H9 (cell line): ENCODE measurements around the gene GRB2. TPM values are rescaled to one million over a fixed set of nuclear protein-coding genes. Genes with fewer than 3 reads are reported as not detected.
"Not testable (repeated sequence)": the region's sequence is repeated elsewhere in the genome, so short reads cannot be mapped to it uniquely, and the experiment has no call there.

Experiments
- DNase-seq: peaks from one replicate; pipeline ENCODE4 v3.0.0-alpha.2; 2017
- H2AFZ ChIP-seq: one replicate; pipeline ENCODE4 v1.6.1; 2013; ENCODE audit warnings: mild to moderate bottlenecking, low read length, control low read depth, moderate library complexity
- H2AK5ac ChIP-seq: 2 replicates; pipeline ENCODE4 v1.6.1; 2013; ENCODE audit warnings: low read length, control low read depth, mixed read lengths; ENCODE audit not compliant: insufficient read length
- H2BK120ac ChIP-seq: one replicate; pipeline ENCODE4 v1.6.1; 2013; ENCODE audit warnings: low read depth, mild to moderate bottlenecking, low read length, control low read depth, inconsistent platforms; ENCODE audit not compliant: poor library complexity, severe bottlenecking
- H2BK12ac ChIP-seq: 2 replicates; pipeline ENCODE4 v1.6.1; 2013; ENCODE audit warnings: low read length, control low read depth, mixed read lengths, low read depth; ENCODE audit not compliant: insufficient read length
- H2BK15ac ChIP-seq: 2 replicates; pipeline ENCODE4 v1.6.1; 2013; ENCODE audit warnings: low read depth, low read length, control low read depth
- H2BK20ac ChIP-seq: one replicate; pipeline ENCODE4 v1.6.1; 2013; ENCODE audit warnings: low read depth, mild to moderate bottlenecking, low read length, control low read depth, inconsistent platforms; ENCODE audit not compliant: poor library complexity, severe bottlenecking
- H2BK5ac ChIP-seq: 2 replicates; pipeline ENCODE4 v1.6.1; 2013; ENCODE audit warnings: low read length, control low read depth, mixed read lengths; ENCODE audit not compliant: insufficient read length
- H3K14ac ChIP-seq: 2 replicates; pipeline ENCODE4 v1.6.1; 2013; ENCODE audit warnings: low read length, control low read depth; ENCODE audit not compliant: insufficient read depth
- H3K18ac ChIP-seq: 2 replicates; pipeline ENCODE4 v1.6.1; 2013; ENCODE audit warnings: low read depth, mild to moderate bottlenecking, mixed read lengths, low read length, control low read depth; ENCODE audit not compliant: insufficient read length
- H3K23ac ChIP-seq: 2 replicates; pipeline ENCODE4 v1.6.1; 2013; ENCODE audit warnings: low read length, control low read depth, mixed read lengths, low read depth; ENCODE audit not compliant: insufficient read length
- H3K23me2 ChIP-seq: 2 replicates; pipeline ENCODE4 v1.6.1; 2013; ENCODE audit warnings: low read depth, mild to moderate bottlenecking, mixed read lengths, low read length, control low read depth; ENCODE audit not compliant: insufficient read length, poor library complexity, severe bottlenecking
- H3K27ac ChIP-seq: 2 replicates; pipeline ENCODE4 v1.5.1; 2013; ENCODE audit warnings: low read length, control low read depth, mixed read lengths, low read depth; ENCODE audit not compliant: insufficient read length
- H3K27me3 ChIP-seq: 2 replicates; pipeline ENCODE4 v1.6.1; 2013; ENCODE audit warnings: low read length, control low read depth, inconsistent platforms; ENCODE audit not compliant: insufficient read depth
- H3K4ac ChIP-seq: 2 replicates; pipeline ENCODE4 v1.6.1; 2013; ENCODE audit warnings: low read depth, mild to moderate bottlenecking, control low read depth, inconsistent platforms, low read length, moderate library complexity
- H3K4me1 ChIP-seq: 2 replicates; pipeline ENCODE4 v1.6.1; 2013; ENCODE audit warnings: low read length, control low read depth, inconsistent platforms; ENCODE audit not compliant: insufficient read depth
- H3K4me2 ChIP-seq: 2 replicates; pipeline ENCODE4 v1.6.1; 2013; ENCODE audit warnings: low read length, control low read depth, mixed read lengths; ENCODE audit not compliant: insufficient read length, insufficient read depth
- H3K56ac ChIP-seq: 2 replicates; pipeline ENCODE4 v1.6.1; 2013; ENCODE audit warnings: low read depth, mild to moderate bottlenecking, mixed read lengths, low read length, control low read depth; ENCODE audit not compliant: insufficient read length
- H3K79me1 ChIP-seq: 2 replicates; pipeline ENCODE4 v1.6.1; 2013; ENCODE audit warnings: low read depth, mild to moderate bottlenecking, moderate library complexity, low read length, control low read depth, inconsistent platforms; ENCODE audit not compliant: insufficient read depth, poor library complexity, severe bottlenecking
- H3K79me2 ChIP-seq: 2 replicates; pipeline ENCODE4 v1.6.1; 2013; ENCODE audit warnings: low read length, control low read depth, inconsistent platforms; ENCODE audit not compliant: insufficient read depth
- H3K9ac ChIP-seq: 2 replicates; pipeline ENCODE4 v1.6.1; 2013; ENCODE audit warnings: low read length, control low read depth, mixed read lengths; ENCODE audit not compliant: insufficient read length; ENCODE audit errors: extremely low read depth
- H3K9me3 ChIP-seq: one replicate; pipeline ENCODE4 v1.6.1; 2013; ENCODE audit warnings: low read depth, low read length, inconsistent platforms; ENCODE audit not compliant: control insufficient read depth
- H3T11ph ChIP-seq: one replicate; pipeline ENCODE4 v1.6.1; 2013; ENCODE audit warnings: mild to moderate bottlenecking, low read length, control low read depth, inconsistent platforms
- H4K20me1 ChIP-seq: one replicate; pipeline ENCODE4 v1.6.1; 2013; ENCODE audit not compliant: control insufficient read depth, insufficient read length, insufficient read depth
- H4K5ac ChIP-seq: 2 replicates; pipeline ENCODE4 v1.6.1; 2013; ENCODE audit warnings: low read depth, mild to moderate bottlenecking, mixed read lengths, low read length, control low read depth; ENCODE audit not compliant: insufficient read length
- H4K8ac ChIP-seq: replicated peaks from 2 replicates; pipeline ENCODE4 v1.6.1; 2013; ENCODE audit warnings: low read length, control low read depth, mixed read lengths, low read depth; ENCODE audit not compliant: insufficient read length
- H4K91ac ChIP-seq: 2 replicates; pipeline ENCODE4 v1.6.1; 2013; ENCODE audit warnings: low read depth, mild to moderate bottlenecking, moderate library complexity, mixed read lengths, low read length, control low read depth; ENCODE audit not compliant: insufficient read length
- H3K27ac Mint-ChIP-seq, 3 experiments: 2 replicates in 2 of 3; 3 replicates in 1 of 3; pipeline ENCODE4 v1.8.0; 2020 to 2021; ENCODE audit warnings: mixed read lengths in 3 of 3, mild to moderate bottlenecking in 1 of 3, moderate library complexity in 1 of 3
- H3K27me3 Mint-ChIP-seq: 2 replicates; pipeline ENCODE4 v1.8.0; 2021; ENCODE audit warnings: low read depth, mild to moderate bottlenecking, moderate library complexity, mixed read lengths
- H3K36me3 Mint-ChIP-seq, 3 experiments: 2 replicates in 2 of 3; 3 replicates in 1 of 3; pipeline ENCODE4 v1.8.0; 2020 to 2021; ENCODE audit warnings: low read depth in 3 of 3, mixed read lengths in 3 of 3; ENCODE audit not compliant: insufficient read depth in 1 of 3
- H3K4me1 Mint-ChIP-seq, 2 experiments: 2 replicates each; pipeline ENCODE4 v1.8.0; 2020; ENCODE audit warnings: mixed read lengths in 2 of 2
- H3K4me3 Mint-ChIP-seq, 2 experiments: 2 replicates in 1 of 2; 3 replicates in 1 of 2; pipeline ENCODE4 v1.8.0; 2020 to 2021; ENCODE audit warnings: mild to moderate bottlenecking in 2 of 2, mixed read lengths in 2 of 2, moderate library complexity in 1 of 2
- H3K9me3 Mint-ChIP-seq, 2 experiments: 2 replicates in 1 of 2; 3 replicates in 1 of 2; pipeline ENCODE4 v1.8.0; 2020; ENCODE audit warnings: mild to moderate bottlenecking in 2 of 2, mixed read lengths in 2 of 2, moderate library complexity in 1 of 2
- WGBS: extraction: QIAGEN DNeasy Blood & Tissue Kit; methylation state at CpG from one replicate; pipeline ENCODE4 v1.1.7; 2013; ENCODE audit warnings: missing lambda C conversion rate, low lambda C conversion rate, mixed read lengths; ENCODE audit not compliant: insufficient read length; ENCODE audit errors: extremely low coverage; 5-methylcytosine and 5-hydroxymethylcytosine counted together
- total RNA-seq: library from RNA; stranded (reverse); gene quantifications from 2 replicates; pipeline ENCODE4 v1.2.1, GENCODE V29; 2021
- TF ChIP-seq, protein P1 (sequence below): fragments of 200-600 bp; sonication (generic); conservative IDR thresholded peaks from 3 replicates; pipeline ENCODE4 v1.8.0; 2021; ENCODE audit warnings: antibody characterized with exemption, mild to moderate bottlenecking

GRB2 gene
- total RNA-seq, 1 experiment from 2014 or later: 91.7 TPM

DNA sequence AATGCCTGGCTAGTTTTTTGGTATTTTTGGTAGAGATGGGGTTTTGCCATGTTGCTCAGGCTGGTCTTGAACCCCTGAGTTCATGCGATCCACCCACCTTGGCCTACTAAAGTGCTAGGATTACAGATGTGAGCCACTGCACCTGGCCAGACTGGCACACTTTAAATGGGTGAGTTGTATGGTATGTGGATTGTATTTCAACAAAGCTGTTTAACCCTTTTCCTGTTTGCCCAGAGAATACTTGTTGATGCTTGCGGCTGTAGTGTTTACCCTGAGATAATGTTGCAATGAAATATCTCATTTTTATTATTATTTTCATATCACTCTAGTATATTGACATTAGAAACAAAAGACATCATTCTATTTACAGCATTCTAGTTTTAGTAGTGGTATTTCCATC, 33.8 kb upstream of the GRB2 start:
- Histone ChIP-seq H3K18ac (no peak overlapping the region), H3K4ac (no peak overlapping the region), H2BK15ac (no peak overlapping the region), H4K91ac (no peak overlapping the region), H3K79me1 (no peaks in the 10 kb centered on the region), H3K9me3 (no peaks in the 10 kb centered on the region), H3K4me1 (no peaks in the 10 kb centered on the region), H4K20me1 (no peaks in the 10 kb centered on the region), H3K4me2 (no peak overlapping the region), H3K23ac (no peak overlapping the region), H3T11ph (no peak overlapping the region), H2BK20ac (no peak overlapping the region), H3K14ac (no peak overlapping the region), H4K8ac (no peak overlapping the region), H4K5ac (no peak overlapping the region), H3K27me3 (no peaks in the 10 kb centered on the region), H2AFZ (no peak overlapping the region), H3K9ac (no peak overlapping the region), H2BK120ac (no peak overlapping the region), H3K23me2 (no peaks in the 10 kb centered on the region), H3K56ac (no peak overlapping the region), H2BK5ac (no peak overlapping the region), H3K27ac (no peak overlapping the region), H3K79me2 (no peaks in the 10 kb centered on the region), H2BK12ac (no peak overlapping the region), H2AK5ac (no peak overlapping the region)
- WGBS: no CpG with 5 or more reads among the region's 2 CpGs
- H3K4me1 Mint-ChIP-seq: peaks cover under 1 to 1% of the 10 kb centered on the region in 2 experiments; a peak in 1 of 4 replicates
- no peak for DNase-seq
- H3K9me3 Mint-ChIP-seq: no peaks in the 10 kb centered on the region
- no peak overlapping the region for H3K4me3 Mint-ChIP-seq
- TF ChIP-seq, protein P1, sequence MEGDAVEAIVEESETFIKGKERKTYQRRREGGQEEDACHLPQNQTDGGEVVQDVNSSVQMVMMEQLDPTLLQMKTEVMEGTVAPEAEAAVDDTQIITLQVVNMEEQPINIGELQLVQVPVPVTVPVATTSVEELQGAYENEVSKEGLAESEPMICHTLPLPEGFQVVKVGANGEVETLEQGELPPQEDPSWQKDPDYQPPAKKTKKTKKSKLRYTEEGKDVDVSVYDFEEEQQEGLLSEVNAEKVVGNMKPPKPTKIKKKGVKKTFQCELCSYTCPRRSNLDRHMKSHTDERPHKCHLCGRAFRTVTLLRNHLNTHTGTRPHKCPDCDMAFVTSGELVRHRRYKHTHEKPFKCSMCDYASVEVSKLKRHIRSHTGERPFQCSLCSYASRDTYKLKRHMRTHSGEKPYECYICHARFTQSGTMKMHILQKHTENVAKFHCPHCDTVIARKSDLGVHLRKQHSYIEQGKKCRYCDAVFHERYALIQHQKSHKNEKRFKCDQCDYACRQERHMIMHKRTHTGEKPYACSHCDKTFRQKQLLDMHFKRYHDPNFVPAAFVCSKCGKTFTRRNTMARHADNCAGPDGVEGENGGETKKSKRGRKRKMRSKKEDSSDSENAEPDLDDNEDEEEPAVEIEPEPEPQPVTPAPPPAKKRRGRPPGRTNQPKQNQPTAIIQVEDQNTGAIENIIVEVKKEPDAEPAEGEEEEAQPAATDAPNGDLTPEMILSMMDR: no peak
- H3K27me3 Mint-ChIP-seq: no peaks in the 10 kb centered on the region
- no peaks in the 10 kb centered on the region for H3K36me3 Mint-ChIP-seq
- H3K27ac Mint-ChIP-seq: no peak overlapping the region

DNA sequence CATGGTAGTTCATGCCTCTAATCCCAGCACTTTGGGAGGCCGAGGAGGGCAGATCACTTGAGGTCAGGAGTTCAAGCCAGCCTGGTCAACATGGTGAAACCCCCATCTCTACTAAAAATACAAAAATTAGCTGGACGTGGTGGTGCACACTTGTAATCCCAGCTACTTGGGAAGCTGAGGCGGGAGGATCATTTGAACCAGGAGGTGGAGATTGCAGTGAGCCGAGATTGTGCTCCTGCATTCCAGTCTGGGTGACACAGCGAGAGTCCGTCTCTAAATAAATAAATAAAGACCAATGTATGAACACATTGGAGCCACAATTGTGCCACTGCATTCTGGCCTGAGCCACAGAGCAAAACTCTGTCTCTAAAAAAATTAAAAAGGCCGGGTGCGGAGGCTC, 31.9 kb upstream of the GRB2 start:
- H3K27me3 ChIP-seq, H3K79me1 ChIP-seq, H2BK12ac ChIP-seq, H2BK15ac ChIP-seq, DNase-seq, H3K23me2 ChIP-seq, H3K9me3 ChIP-seq, H3K4me1 Mint-ChIP-seq, H3K4ac ChIP-seq, H4K5ac ChIP-seq, H4K91ac ChIP-seq, H4K8ac ChIP-seq, H3K56ac ChIP-seq, H3K9me3 Mint-ChIP-seq, H3K9ac ChIP-seq, H3K27ac Mint-ChIP-seq, H2AFZ ChIP-seq, H3K36me3 Mint-ChIP-seq, H2AK5ac ChIP-seq, H3K14ac ChIP-seq, H3K79me2 ChIP-seq, H3K4me2 ChIP-seq, H3K27ac ChIP-seq, H2BK20ac ChIP-seq, H3K4me1 ChIP-seq, H2BK120ac ChIP-seq, H3K27me3 Mint-ChIP-seq, H4K20me1 ChIP-seq, H3T11ph ChIP-seq, H2BK5ac ChIP-seq, H3K4me3 Mint-ChIP-seq, H3K18ac ChIP-seq, H3K23ac ChIP-seq: not testable (repeated sequence)
- no CpG with 5 or more reads among the region's 8 CpGs for WGBS
